ENCODE data around the gene CAMSAP2. TPM values are rescaled to one million over a fixed set of nuclear protein-coding genes. Genes with fewer than 3 reads are reported as not detected.

CAMSAP2 gene
- total and polyA plus RNA-seq, 2 of the 4 experiments (the other 2 are of a cell fraction), result 8.3 to 29.4 TPM

DNA sequence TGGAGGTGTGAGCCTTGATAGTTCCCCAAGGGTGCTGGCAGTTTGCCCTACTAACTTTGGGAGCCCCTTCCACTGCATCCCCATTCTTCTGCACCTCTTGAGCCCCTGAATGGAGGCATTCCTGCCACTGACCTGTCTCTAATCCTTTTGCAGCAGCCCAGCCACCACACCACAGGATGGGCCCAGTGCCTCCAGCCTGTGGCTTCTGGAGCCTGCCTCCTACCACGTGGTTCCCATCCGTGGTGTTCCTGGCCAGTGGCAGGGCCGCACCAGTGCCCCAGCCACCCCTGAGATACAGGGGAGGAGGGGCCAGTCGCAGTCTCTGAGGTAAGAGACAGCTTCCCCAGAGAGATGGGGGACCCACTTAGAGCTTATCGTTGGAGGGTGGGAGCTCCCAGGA is 170.4 kb downstream of the CAMSAP2 start:
- 100% methylated on average over 3 of the region's 5 CpGs; no CpG with 5 or more reads in 1 of the 2 experiments for WGBS, 2 experiments (ENCODE audit: extremely low coverage in 2 of 2, insufficient read length in 1 of 2)
- ChIA-PET CTCF (no interaction called here), POLR2A (ENCODE audit: unreplicated experiment) (no interaction called here)
- Histone ChIP-seq H3K79me1 (ENCODE audit: low read depth in 1 of 2, low read length in 2 of 2) (no peaks in the 10 kb centered on the region), H2AK9ac (replicated peaks; ENCODE audit: low read depth, low read length, poor library complexity) (no peak overlapping the region), H3K27ac (ENCODE audit: insufficient read depth, low read length) (no peak overlapping the region), H2BK120ac (ENCODE audit: low read depth, low read length) (no peak overlapping the region), H4K91ac (ENCODE audit: insufficient read depth, low read depth, low read length) (no peak overlapping the region), H3K27me3 (ENCODE audit: control insufficient read depth, insufficient read depth, low read length) (peaks cover 26% of the 10 kb centered on the region), H4K8ac (ENCODE audit: low read depth in 2 of 2, low read length in 2 of 2) (no peak overlapping the region), H3K18ac (ENCODE audit: low read depth, low read length) (no peak overlapping the region), H2AFZ (replicated peaks; ENCODE audit: low read length, poor library complexity) (no peak overlapping the region), H3K36me3 (ENCODE audit: control insufficient read depth, insufficient read depth, low read length) (no peaks in the 10 kb centered on the region), H2BK5ac (ENCODE audit: low read depth, low read length, poor library complexity, severe bottlenecking) (no peak overlapping the region), H4K20me1 (ENCODE audit: insufficient read depth, low read length) (no peaks in the 10 kb centered on the region), H2AK5ac (ENCODE audit: low read depth, low read length) (no peak overlapping the region), H2BK15ac (ENCODE audit: low read depth, low read length) (no peak overlapping the region), H3K9me1 (ENCODE audit: insufficient read depth, low read length) (no peaks in the 10 kb centered on the region), H4K5ac (ENCODE audit: low read depth, low read length) (no peak overlapping the region), H2BK20ac (ENCODE audit: low read depth, low read length) (no peak overlapping the region), H3K4me1 (ENCODE audit: control insufficient read depth, insufficient read depth, low read length) (no peaks in the 10 kb centered on the region), H3K4me2 (ENCODE audit: low read depth, low read length) (no peak overlapping the region), H3K4me3 (ENCODE audit: insufficient read depth, low read depth, low read length) (no peak overlapping the region), H3K14ac (replicated peaks; ENCODE audit: low read depth, low read length) (no peak overlapping the region), H3K4ac (ENCODE audit: low read depth, low read length) (no peak overlapping the region), H3K9ac (ENCODE audit: low read depth, low read length) (no peak overlapping the region), H3K23ac (ENCODE audit: low read depth, low read length) (no peak overlapping the region), H3K9me3 (ENCODE audit: control insufficient read depth, insufficient read depth, low read length) (no peaks in the 10 kb centered on the region), H3K56ac (ENCODE audit: extremely low read depth, insufficient read depth, low read length) (no peak overlapping the region)
- in situ Hi-C loops (cut with MboI; ENCODE audit: low sequenced_read_pairs) (no loop called here), dilution Hi-C loops (cut with HindIII; ENCODE audit: low sequenced_read_pairs, unreplicated experiment) (no loop called here), intact Hi-C loops (cut with micrococcal nuclease) (no loop called here)
- no TSS peak for BruUV-seq (replicated peaks)
- TF ChIP-seq MXI1 (IDR thresholded peaks at IDR 0.05; ENCODE audit: borderline replicate concordance, low read depth, low read length) (no peak), BHLHE40 (IDR thresholded peaks at IDR 0.05; ENCODE audit: low read depth, low read length) (no peak), NFE2L2 (IDR thresholded peaks at IDR 0.05; ENCODE audit: low read depth, low read length) (no peak), RAD21 (IDR thresholded peaks at IDR 0.05; ENCODE audit: low read length) (no peak), RCOR1 (IDR thresholded peaks at IDR 0.05; ENCODE audit: insufficient replicate concordance, low read length) (no peak), POLR2A (IDR thresholded peaks at IDR 0.05; ENCODE audit: low read depth, low read length) (no peak), FOS (IDR thresholded peaks at IDR 0.05; ENCODE audit: low read depth, low read length) (no peak), SMC3 (IDR thresholded peaks at IDR 0.05; ENCODE audit: low read depth, low read length) (no peak), MAFK (IDR thresholded peaks at IDR 0.05; ENCODE audit: low read depth, low read length) (no peak), CEBPB (IDR thresholded peaks at IDR 0.05; ENCODE audit: low read depth, low read length) (no peak), RFX5 (IDR thresholded peaks at IDR 0.05; ENCODE audit: low read depth, low read length) (no peak)
- TF ChIP-seq, protein P1, sequence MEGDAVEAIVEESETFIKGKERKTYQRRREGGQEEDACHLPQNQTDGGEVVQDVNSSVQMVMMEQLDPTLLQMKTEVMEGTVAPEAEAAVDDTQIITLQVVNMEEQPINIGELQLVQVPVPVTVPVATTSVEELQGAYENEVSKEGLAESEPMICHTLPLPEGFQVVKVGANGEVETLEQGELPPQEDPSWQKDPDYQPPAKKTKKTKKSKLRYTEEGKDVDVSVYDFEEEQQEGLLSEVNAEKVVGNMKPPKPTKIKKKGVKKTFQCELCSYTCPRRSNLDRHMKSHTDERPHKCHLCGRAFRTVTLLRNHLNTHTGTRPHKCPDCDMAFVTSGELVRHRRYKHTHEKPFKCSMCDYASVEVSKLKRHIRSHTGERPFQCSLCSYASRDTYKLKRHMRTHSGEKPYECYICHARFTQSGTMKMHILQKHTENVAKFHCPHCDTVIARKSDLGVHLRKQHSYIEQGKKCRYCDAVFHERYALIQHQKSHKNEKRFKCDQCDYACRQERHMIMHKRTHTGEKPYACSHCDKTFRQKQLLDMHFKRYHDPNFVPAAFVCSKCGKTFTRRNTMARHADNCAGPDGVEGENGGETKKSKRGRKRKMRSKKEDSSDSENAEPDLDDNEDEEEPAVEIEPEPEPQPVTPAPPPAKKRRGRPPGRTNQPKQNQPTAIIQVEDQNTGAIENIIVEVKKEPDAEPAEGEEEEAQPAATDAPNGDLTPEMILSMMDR (conservative IDR thresholded peaks at IDR 0.05; ENCODE audit: low read depth, low read length), result no peak
- TF ChIP-seq, protein P2, sequence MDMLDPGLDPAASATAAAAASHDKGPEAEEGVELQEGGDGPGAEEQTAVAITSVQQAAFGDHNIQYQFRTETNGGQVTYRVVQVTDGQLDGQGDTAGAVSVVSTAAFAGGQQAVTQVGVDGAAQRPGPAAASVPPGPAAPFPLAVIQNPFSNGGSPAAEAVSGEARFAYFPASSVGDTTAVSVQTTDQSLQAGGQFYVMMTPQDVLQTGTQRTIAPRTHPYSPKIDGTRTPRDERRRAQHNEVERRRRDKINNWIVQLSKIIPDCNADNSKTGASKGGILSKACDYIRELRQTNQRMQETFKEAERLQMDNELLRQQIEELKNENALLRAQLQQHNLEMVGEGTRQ (IDR thresholded peaks at IDR 0.05; ENCODE audit: low read depth, low read length), result no peak
- TF ChIP-seq, protein P3, sequence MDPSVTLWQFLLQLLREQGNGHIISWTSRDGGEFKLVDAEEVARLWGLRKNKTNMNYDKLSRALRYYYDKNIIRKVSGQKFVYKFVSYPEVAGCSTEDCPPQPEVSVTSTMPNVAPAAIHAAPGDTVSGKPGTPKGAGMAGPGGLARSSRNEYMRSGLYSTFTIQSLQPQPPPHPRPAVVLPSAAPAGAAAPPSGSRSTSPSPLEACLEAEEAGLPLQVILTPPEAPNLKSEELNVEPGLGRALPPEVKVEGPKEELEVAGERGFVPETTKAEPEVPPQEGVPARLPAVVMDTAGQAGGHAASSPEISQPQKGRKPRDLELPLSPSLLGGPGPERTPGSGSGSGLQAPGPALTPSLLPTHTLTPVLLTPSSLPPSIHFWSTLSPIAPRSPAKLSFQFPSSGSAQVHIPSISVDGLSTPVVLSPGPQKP (IDR thresholded peaks at IDR 0.05; ENCODE audit: borderline replicate concordance, low read depth, low read length), result no peak
- ATAC-seq (ENCODE audit: low read depth), result no peak
- DNase-seq, result no peak

All from IMR-90 (cell line).